ENCODE data around the gene PSTPIP1.

Gene PSTPIP1

GRCh38 chr15:77074350-77074749, 79.4 kb downstream of the PSTPIP1 start:
- DNase-seq (ENCODE audit: low spot score): no peak
- in situ Hi-C loops (cut with MboI; ENCODE audit: low pct_unique_long_range_greater_than_20kb, low sequenced_read_pairs, unreplicated experiment): no loop called here
- no peak for TF ChIP-seq CTCF (IDR thresholded peaks at IDR 0.05; ENCODE audit: extremely low read depth, insufficient read depth, missing control alignments)

DNA sequence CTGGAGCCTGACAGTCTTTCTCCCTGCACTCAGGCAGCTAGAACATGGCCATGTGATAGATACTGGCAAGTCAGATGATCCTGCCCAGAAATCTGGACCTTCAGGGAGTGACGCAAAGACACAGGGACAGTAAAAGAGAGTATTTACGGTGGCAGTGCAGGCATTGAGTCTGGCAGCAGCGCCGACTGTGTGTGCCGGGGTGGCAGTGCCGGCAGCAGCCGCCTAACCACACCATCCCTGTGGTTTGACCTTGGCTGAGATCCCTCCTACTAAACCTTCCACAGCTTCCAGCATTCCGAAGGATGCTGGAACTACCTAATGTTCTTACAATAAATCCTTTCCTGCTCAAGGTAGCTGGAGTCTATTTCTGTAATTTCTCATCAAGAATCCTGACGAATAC, 80.6 kb downstream of the PSTPIP1 start:
- DNase-seq (ENCODE audit: low spot score): no peak
- no peak for TF ChIP-seq CTCF (IDR thresholded peaks at IDR 0.05; ENCODE audit: extremely low read depth, insufficient read depth, missing control alignments)
- in situ Hi-C loops (cut with MboI; ENCODE audit: low pct_unique_long_range_greater_than_20kb, low sequenced_read_pairs, unreplicated experiment): no loop called here

- DNase-seq (ENCODE audit: low spot score): no peak
- TF ChIP-seq CTCF (IDR thresholded peaks at IDR 0.05; ENCODE audit: extremely low read depth, insufficient read depth, missing control alignments): no peak
- in situ Hi-C loops (cut with MboI; ENCODE audit: low pct_unique_long_range_greater_than_20kb, low sequenced_read_pairs, unreplicated experiment): no loop called here
Measured at GRCh38 chr15:77076323-77076915, 81.5 kb downstream of the PSTPIP1 start.

DNA sequence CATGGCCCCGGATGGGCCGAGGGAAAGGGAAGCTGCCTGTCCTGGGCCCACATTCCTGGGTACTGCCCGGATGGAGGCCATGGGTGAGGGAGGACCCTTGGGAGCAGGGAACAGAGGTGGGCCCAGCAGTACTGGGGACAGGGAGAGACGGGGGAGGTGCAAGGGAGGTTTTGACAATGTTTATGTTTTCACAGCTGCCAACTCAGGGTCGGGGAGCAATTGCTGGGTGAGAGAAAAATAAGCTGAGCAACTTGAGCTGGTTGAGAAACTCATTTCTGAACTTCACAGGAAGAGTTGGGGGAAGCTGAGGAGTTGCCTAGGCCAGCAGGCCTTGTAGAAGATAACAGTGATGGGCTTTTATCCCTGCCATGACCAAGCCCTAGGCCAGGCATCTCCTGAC, 87.0 kb downstream of the PSTPIP1 start:
- in situ Hi-C loops (cut with MboI; ENCODE audit: low pct_unique_long_range_greater_than_20kb, low sequenced_read_pairs, unreplicated experiment): no loop called here
- no peak for TF ChIP-seq CTCF (IDR thresholded peaks at IDR 0.05; ENCODE audit: extremely low read depth, insufficient read depth, missing control alignments)
- no peak for DNase-seq (ENCODE audit: low spot score)

GRCh38 chr15:77083381-77084160, 88.6 kb downstream of the PSTPIP1 start:
- no peak for TF ChIP-seq CTCF (IDR thresholded peaks at IDR 0.05; ENCODE audit: extremely low read depth, insufficient read depth, missing control alignments)
- in situ Hi-C loops (cut with MboI; ENCODE audit: low pct_unique_long_range_greater_than_20kb, low sequenced_read_pairs, unreplicated experiment): no loop called here
- DNase-seq (ENCODE audit: low spot score): peak; percentile 48

- no peak for TF ChIP-seq CTCF (IDR thresholded peaks at IDR 0.05; ENCODE audit: extremely low read depth, insufficient read depth, missing control alignments)
- no peak for DNase-seq (ENCODE audit: low spot score)
- in situ Hi-C loops (cut with MboI; ENCODE audit: low pct_unique_long_range_greater_than_20kb, low sequenced_read_pairs, unreplicated experiment): no loop called here
Measured at GRCh38 chr15:77084436-77084835, 89.5 kb downstream of the PSTPIP1 start.
